Skeletal muscle tissue (tissue), 4 donors: ENCODE results near the gene PPARG. TPM values are rescaled to one million over a fixed set of nuclear protein-coding genes. Genes with fewer than 3 reads are reported as not detected.
A peak's percentile ranks its signal among the peaks of the same experiment; 100 is the strongest.

Source experiments
- H3K27ac ChIP-seq: one replicate; pipeline ENCODE4 v1.7.0; 2013; ENCODE audit warnings: mild to moderate bottlenecking, low read depth, low read length, inconsistent platforms
- H3K27me3 ChIP-seq, 3 donors: one replicate each; pipeline ENCODE4 v1.7.0; 2013; ENCODE audit warnings: low read length in 3 of 3; ENCODE audit not compliant: control insufficient read depth in 3 of 3, insufficient read depth in 3 of 3
- H3K36me3 ChIP-seq, 3 donors: one replicate each; pipeline ENCODE4 v1.7.0; 2013; ENCODE audit warnings: low read length in 3 of 3; ENCODE audit not compliant: control insufficient read depth in 3 of 3, insufficient read depth in 3 of 3
- H3K4me1 ChIP-seq, 3 donors: one replicate each; pipeline ENCODE4 v1.7.0; 2013; ENCODE audit warnings: low read length in 3 of 3, mild to moderate bottlenecking in 3 of 3; ENCODE audit not compliant: control insufficient read depth in 3 of 3, insufficient read depth in 3 of 3
- H3K4me3 ChIP-seq, 3 donors: one replicate each; pipeline ENCODE4 v1.7.0; 2013; ENCODE audit warnings: low read length in 3 of 3
- H3K9ac ChIP-seq, 3 donors: one replicate each; pipeline ENCODE4 v1.7.0; 2013; ENCODE audit warnings: low read length in 3 of 3, mild to moderate bottlenecking in 3 of 3, moderate library complexity in 2 of 3, low read depth in 1 of 3
- H3K9me3 ChIP-seq, 3 donors: one replicate each; pipeline ENCODE4 v1.7.0; 2013; ENCODE audit warnings: low read length in 3 of 3; ENCODE audit not compliant: control insufficient read depth in 3 of 3
- total RNA-seq: library from RNA; depleted of rRNA; stranded (reverse); fragments of >200 nt; gene quantifications from one replicate; pipeline ENCODE4 v1.2.3, GENCODE V29; 2014
- donor health status: Osteomylitis.

Gene PPARG
- 30.3 TPM for total RNA-seq

DNA sequence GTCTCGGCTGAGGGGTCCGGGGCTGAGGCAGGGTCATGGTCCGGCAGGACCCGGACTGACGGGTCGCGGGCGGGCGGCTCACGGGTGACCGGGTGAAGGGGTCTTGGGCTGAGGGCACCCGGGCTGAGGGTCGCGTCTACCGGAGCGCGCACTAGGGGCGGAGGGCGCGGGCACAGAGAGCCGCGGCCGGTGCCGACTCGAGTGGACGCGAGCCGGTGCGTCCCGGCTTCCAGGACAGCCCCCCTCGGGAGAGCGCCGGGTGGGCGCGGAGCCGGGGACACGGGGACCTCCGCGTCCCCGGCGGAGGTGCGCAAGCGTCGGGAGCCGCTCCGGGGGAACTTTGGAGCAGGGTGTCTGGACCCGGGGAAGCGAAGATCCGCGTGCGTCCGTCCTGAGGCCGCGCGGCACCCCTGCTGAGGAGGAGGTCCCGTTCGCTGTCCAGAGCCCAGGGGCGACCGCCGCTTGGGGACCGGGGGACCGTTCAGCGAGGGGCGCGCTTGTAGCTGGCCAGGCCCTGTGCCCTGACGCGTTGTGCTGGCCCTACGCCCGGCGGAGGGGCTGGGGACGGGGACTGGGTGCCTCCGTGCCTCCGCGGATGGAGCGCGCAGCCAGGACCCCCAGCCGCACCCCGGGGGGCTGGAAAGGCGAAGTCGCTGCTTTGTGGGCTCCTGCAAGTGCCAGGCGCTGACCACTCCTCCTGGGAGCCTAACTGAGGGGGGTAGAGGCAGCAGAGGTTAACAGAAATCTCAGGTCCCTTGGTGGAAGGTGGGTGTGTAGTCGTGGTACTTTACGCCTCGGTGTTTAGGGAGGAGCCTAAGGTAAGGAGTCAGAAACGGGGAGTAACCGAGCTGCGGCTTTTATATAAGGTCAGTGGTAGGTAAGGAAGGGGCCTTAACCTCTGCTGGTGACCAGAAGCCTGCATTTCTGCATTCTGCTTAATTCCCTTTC lies at the start of gene PPARG:
Gene PPARG, plus strand, starts transcription at position 889 of the 948 bp plus-strand sequence. CDS start 90,642 bp downstream, outside the sequence.
- Histone ChIP-seq H3K9ac (peak within 1 kb of the TSS; percentile 51 to 76 (median 71)), H3K27me3 (peaks cover 7 to 22% (median 18%) of the 10 kb centered on the region in 3 donors), H3K4me1 (peaks cover 4 to 10% (median 9%) of the 10 kb centered on the region in 3 donors), H3K27ac (peak within 1 kb of the TSS; percentile 74), H3K36me3 (no peaks in the 10 kb centered on the region), H3K9me3 (peaks cover 0 to 4% (median 0%) of the 10 kb centered on the region in 3 donors), H3K4me3 (peak within 1 kb of the TSS; percentile 59 to 73 (median 71))

DNA sequence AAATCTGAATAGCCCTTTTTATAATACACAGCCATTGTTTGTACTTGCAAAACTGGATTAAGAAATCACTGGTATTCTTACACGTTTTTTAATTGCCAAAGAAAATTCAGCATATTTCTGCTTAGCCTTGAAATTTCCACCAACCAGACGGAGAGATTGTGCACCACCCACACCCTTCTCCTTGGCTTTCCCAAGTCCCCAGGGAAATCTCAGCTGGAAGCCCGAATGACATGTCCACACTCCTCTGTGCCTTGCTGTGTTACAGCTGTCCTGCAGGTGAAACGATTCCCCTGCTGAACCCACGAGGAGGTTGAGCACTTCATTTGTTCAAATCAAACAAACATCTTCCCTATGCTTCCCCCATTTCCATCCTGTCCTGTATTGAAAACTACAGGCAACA lies 49.6 kb upstream of the PPARG start:
- no peaks in the 10 kb centered on the region for H3K9me3 ChIP-seq
- no peaks in the 10 kb centered on the region for H3K27me3 ChIP-seq
- H3K4me1 ChIP-seq, result no peaks in the 10 kb centered on the region
- H3K9ac ChIP-seq, result no peak overlapping the region
- no peak overlapping the region for H3K27ac ChIP-seq
- no peak overlapping the region for H3K4me3 ChIP-seq
- no peaks in the 10 kb centered on the region for H3K36me3 ChIP-seq

DNA sequence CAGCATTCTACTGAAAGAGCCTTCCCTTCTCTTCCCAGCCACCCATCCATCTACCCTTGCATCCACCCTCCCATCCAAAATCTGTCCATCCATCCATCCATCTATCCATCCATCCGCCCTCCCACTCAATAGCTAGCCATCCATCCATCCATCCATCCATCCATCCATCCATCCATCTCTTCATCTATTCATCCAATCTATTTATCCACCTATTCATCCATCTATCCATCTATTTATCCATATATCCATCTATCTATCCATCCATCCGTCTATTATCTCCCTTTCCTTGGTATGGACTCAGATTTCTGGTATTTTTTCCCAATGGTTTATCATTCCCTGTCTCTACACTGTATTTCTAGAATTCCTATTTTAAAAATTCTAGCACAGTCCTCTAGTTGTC lies 46.1 kb upstream of the PPARG start:
- Histone ChIP-seq H3K27ac (no peak overlapping the region), H3K36me3 (no peaks in the 10 kb centered on the region), H3K9me3 (no peaks in the 10 kb centered on the region), H3K27me3 (no peaks in the 10 kb centered on the region), H3K4me3 (no peak overlapping the region), H3K9ac (no peak overlapping the region), H3K4me1 (no peaks in the 10 kb centered on the region)

DNA sequence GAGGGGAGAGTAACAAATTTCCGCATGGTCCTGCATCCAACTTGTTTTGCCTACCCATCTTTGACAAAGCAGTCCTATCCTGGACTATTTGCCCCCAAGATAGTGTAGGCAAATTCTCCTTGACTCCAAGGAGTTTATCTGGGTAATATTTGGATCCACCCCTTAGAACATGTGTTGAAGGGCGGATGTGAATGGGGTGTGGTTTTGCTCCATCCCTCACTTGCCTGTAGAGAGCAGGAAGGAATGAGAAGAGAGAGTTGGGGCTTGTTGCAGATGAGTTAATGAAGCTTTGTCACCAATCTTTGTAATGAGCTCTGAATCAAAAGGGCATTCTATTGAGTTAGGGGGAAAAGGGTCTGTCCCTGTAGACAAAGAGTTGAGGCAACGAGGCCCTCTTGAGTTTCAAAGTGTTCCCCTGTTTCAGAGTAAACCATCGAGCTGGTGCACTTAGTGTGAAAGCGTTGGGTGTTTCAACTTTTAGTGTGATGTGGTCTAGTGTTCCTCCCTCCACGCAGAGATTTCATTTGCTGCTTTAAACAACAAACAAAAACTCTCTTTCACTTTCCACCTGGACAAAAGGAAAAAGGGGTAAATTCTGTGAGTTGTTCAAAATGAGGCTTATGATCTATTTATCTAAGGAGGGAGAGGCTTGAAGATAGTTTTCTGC lies 42.2 kb upstream of the PPARG start:
- Histone ChIP-seq H3K9me3 (no peaks in the 10 kb centered on the region), H3K4me3 (no peak overlapping the region), H3K4me1 (no peaks in the 10 kb centered on the region), H3K36me3 (no peaks in the 10 kb centered on the region), H3K27me3 (no peaks in the 10 kb centered on the region), H3K9ac (no peak overlapping the region), H3K27ac (no peak overlapping the region)

DNA sequence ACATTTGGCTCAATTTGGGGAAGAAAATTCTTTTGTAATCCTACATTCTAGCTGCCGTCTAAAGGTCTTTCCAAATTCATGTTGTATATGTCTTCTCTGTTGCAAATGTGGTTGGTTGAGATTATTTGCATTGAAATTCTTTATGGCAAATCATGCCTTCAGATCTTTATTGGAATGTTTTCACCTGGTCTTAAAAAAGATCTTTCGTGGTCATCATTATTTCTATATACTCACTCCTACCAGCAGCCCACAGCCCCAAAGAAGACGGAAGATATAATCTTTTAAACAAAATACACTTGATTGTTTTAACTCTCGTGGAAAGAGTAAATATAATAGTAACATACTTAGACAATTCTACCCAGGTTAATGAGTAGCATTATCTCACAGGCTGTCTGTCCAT lies 41.5 kb upstream of the PPARG start:
- no peak overlapping the region for H3K9ac ChIP-seq
- H3K27me3 ChIP-seq, result no peaks in the 10 kb centered on the region
- H3K4me3 ChIP-seq, result no peak overlapping the region
- H3K4me1 ChIP-seq, result no peaks in the 10 kb centered on the region
- no peak overlapping the region for H3K27ac ChIP-seq
- no peaks in the 10 kb centered on the region for H3K36me3 ChIP-seq
- no peaks in the 10 kb centered on the region for H3K9me3 ChIP-seq

DNA sequence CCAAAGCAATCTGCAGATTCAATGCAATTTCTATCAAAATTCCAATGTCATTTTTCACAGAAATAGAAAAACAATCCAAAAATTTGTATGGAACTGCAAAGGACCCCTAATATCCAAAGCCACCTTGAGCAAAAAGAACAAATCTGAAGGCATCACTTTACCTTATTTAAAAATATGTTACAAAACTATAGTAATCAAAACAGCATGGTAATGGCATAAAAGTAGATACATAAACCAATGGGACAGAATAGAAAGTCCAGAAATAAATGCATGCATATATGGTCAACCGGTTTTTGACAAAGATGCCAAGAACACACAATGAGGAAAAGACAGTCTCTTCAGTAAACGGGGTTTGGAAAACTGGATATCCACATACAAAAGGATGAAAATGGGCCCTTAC lies 39.4 kb upstream of the PPARG start:
- H3K27ac ChIP-seq, result no peak overlapping the region
- H3K27me3 ChIP-seq, result no peaks in the 10 kb centered on the region
- H3K4me3 ChIP-seq, result no peak overlapping the region
- no peaks in the 10 kb centered on the region for H3K4me1 ChIP-seq
- H3K9me3 ChIP-seq, result no peaks in the 10 kb centered on the region
- no peak overlapping the region for H3K9ac ChIP-seq
- no peaks in the 10 kb centered on the region for H3K36me3 ChIP-seq

DNA sequence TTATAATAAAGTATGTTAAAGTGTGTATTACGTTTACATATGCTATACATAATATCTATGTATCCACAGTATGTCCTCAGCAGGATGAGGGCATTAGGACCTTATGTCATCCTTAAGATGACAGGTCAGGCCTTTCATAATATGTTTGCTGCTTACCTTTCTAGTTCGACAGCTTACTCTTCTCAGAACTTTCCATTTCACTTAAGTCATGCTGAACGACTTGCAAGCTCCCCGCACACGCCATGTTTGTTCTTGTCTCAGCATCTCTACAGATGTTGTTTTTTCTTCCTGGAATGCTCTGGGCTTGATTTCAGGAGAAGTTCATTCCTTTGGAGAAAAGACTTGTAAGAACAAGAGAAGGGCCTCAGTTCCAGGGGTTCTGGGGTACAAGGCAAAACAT lies 36.0 kb upstream of the PPARG start:
- H3K9me3 ChIP-seq, result no peaks in the 10 kb centered on the region
- no peaks in the 10 kb centered on the region for H3K4me1 ChIP-seq
- no peak overlapping the region for H3K4me3 ChIP-seq
- no peaks in the 10 kb centered on the region for H3K36me3 ChIP-seq
- H3K9ac ChIP-seq, result no peak overlapping the region
- peaks cover 0 to 4% (median 0%) of the 10 kb centered on the region in 3 donors for H3K27me3 ChIP-seq
- no peak overlapping the region for H3K27ac ChIP-seq

DNA sequence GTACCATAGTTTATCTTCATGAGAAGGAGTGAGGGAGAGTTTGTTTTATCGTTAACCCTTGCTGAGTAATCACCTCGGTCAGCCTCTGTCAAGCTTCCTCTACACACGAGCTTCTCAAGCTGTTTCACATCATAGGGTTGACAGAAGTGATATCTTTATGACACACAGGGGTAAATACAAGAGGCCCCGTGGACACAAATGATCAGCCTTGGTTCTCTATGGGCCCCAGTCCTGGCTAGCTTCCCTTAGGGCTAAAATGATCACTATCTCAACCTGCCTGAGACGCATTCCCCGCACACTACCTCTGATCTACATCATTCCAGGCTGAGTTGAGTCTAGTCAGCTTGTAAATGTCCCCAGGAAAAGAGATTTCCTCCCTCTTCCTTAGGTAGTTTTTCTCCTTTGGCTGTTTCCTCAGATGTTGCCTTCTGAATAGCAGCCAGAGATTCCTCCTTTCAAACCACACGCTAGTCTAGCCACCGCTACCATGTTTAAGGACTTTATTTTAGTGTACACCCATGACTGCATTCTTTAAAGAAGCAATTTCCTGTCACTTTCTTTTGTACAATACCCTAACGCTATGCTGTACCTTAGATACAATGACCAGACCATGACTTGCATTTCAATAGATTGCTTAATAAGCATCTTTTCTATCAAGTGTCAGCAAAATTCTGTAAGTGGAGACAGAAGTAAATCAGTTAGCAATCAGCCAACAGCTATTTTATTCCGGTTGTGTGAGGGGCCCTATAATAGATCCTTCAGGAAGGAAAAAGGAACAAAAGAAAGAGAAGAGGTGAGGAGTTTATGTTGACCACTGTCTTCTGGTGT lies 35.1 kb upstream of the PPARG start:
- no peak overlapping the region for H3K27ac ChIP-seq
- no peak overlapping the region for H3K9ac ChIP-seq
- H3K27me3 ChIP-seq, result peaks cover 0 to 4% (median 0%) of the 10 kb centered on the region in 3 donors
- no peaks in the 10 kb centered on the region for H3K9me3 ChIP-seq
- H3K4me3 ChIP-seq, result no peak overlapping the region
- H3K36me3 ChIP-seq, result no peaks in the 10 kb centered on the region
- H3K4me1 ChIP-seq, result no peaks in the 10 kb centered on the region

DNA sequence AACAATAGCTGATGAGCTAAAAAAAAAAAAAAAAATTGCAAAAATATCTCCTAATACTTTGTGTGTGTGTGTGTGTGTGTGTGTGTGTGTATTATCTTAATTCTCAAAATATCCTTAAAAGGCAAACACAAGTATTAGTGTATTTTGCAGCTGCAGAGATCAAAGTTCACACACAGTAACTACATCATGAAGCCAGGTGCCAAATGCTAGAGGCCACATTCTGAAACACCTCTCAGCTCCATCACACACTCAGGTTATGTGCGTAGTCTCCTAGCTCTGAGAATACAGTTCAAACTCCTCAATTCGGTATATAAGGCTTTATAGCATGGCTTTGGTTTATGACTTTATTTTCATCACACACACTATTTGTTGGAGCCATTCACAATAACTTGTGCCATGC lies 33.5 kb upstream of the PPARG start:
- no peak overlapping the region for H3K27ac ChIP-seq
- no peaks in the 10 kb centered on the region for H3K4me1 ChIP-seq
- H3K9me3 ChIP-seq, result no peaks in the 10 kb centered on the region
- H3K4me3 ChIP-seq, result no peak overlapping the region
- no peaks in the 10 kb centered on the region for H3K36me3 ChIP-seq
- H3K27me3 ChIP-seq, result peaks cover 0 to 4% (median 0%) of the 10 kb centered on the region in 3 donors
- H3K9ac ChIP-seq, result no peak overlapping the region
